GM19023 (cell line): ENCODE results near the gene MOB3A.
A peak's percentile ranks its signal among the peaks of the same experiment; 100 is the strongest.
"Not testable (repeated sequence)": the region's sequence is repeated elsewhere in the genome, so short reads cannot be mapped to it uniquely, and the experiment has no call there.

Source experiments
- ATAC-seq: cut with Tn5 transposase; IDR thresholded peaks from one replicate; pipeline ENCODE4 v1.9.1; 2021; ENCODE audit warnings: mild to moderate bottlenecking, moderate library complexity; ENCODE audit not compliant: unreplicated experiment

The MOB3A gene

DNA sequence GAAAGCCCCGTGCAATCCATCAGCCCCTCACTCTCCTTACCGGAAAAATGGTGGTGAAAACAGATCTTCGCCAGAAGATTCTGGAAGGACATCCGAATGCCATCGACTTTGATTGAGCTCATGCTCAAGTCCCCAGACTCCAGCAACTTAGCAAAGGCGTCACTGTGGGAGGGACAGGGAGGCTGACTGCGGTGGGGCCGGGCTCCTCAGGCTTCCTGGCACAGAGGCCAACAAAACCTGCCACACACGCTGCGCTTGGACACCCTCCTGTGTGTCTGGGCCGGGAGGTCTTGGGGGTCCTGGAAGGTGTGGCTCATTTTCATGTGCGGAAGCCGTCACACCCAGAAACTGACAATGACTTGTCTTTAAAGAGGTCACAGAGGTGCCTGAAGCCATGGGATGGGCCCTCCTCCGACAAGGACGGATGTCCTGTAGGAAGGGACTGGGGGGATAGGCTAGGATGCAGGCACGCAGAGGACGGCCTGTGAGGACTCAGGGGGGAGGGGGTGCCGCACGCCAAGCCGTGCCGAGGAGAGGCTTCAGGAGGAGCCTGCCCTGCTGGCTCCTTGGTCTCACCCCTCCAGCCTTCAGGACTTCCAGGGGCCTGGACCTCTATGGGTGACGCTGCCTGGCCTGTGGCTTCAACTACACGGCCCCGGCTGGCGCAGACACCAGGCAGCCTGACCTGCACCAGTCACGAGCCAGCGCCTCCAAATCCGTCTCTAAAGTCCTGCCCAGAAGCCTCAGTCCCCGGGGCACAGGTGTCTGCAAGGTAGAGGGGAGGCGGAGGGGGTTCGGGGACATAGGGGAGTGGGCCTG is 13.1 kb upstream of the MOB3A start:
- no peak for ATAC-seq

DNA sequence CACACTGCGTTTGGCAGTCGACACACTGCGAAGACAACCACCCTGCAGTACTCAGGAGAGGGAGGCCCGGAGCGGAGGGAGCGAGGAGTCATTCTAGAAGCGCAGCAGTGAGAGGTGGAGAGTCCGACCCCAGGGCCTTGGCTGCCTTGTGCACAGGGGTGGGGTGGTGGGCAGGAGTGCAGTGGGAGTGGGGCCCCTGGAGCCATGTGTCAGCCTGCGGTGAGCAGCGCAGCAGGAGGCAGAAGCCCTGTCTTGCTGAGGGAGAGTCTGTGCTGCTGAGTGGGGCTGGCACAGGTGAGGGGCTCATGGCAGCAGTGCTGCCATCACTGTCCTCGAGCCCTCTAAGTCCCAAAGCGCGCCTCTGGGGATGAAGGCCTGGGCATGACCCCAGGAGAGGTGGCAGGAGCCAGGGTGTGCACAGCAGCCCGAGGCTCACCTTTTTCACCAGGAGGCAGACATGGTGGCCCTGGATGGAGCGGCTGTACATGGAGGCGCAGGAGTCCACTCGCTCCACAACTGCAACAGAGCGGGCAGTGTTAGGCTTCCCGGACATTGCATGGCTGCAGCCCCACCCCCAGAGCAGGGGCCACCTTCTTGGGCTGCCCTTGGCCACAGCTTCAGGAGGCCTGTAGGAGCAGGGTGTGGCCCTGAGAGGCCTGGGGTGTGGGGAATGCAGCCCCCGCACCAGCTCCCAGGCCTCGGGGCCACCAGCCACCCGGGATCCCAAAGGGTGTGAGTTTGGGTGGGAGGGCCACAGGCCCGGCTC is 12.3 kb upstream of the MOB3A start:
- ATAC-seq: no peak

DNA sequence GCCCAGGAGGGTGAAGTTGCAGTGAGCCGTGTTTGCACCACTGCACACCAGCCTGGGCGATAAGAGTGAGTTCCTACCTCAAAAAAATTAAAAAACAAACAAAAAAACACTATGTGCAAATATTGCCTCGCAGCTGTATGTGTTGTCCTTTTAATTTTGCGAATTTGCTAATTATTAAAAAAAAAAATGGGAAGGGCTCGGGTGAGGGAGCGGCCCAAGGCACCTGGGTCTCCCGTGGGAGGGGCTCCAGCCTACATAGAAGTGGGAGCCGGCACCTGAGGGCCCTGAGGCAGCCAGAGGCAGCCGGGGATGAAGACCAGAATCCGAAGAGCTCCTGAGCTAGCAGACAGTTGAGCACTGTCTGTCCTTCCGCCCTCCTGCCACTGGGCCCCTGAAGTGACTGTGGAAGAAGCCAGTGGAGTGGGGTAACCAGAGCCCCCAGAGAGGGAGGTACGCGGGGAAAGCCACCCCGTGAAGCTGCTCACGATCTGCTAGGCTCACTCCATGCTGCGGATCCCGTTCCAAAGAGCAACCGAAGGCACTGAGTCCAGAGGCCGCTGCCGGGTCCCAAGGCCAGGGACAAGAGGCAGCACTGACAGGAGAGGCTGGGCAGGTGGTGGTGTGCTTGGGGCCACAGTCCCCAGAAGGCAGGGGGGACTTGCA is 7.0 kb upstream of the MOB3A start:
- ATAC-seq: no peak

DNA sequence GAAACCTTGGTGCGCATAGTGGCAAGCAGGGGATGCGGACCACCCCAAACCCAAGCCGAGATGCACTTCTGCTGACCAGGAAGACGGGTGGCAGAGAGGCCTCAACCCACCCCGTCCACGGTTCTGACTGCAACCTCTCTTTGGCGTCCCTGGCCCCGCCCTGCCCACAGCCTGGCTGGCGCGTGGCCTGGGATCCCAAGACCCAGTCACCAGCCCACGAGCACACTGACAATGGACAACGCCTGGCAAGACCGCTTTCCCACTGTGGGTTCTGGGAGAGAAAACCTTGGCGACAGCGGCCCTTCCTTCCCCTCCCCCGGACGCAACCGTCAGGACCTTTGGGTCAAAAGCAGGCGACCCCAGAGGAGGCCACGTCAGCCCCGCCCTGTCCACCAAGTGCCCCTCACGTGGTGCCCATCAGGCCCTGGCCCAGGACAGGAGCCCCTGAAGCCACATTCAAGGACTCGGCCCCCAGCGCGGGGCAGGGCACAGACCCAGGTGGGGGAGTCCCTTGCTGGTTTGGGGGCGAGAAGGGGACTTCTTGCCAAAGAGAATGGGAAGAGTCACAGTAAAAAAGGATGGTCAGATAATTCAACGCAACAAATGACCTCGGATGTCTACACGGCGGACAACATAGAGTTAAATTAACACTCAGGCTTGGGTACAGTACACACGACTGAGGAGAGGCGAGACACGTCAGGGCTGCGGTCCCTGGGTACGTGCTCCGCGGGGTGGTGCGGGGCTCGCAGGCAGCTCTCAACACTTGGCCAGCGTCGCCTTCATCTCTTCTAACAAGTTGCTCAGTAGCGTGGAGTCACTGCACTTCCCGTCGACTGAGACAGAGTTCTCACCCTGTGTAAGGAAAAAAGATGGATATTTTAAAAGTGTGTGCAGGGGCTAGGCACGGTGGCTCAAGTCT is 5.5 kb upstream of the MOB3A start:
- ATAC-seq: no peak

DNA sequence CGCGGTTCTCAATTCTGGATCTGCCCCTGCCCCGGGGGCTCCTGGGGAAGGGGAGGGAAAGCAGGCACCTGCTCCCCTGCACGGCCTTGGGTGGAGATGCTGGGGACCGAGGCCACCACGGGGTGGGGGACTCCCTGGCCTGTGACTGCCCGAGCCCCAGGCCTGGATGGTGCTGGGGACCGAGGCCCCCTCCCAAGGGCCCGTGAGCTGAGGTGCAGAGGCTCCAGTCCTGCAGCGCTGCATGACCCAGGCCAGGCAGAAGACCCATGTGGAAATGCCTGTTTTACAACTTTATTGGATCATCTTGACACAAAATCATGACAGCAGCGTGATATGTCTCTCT is 4.6 kb upstream of the MOB3A start:
- ATAC-seq: no peak

DNA sequence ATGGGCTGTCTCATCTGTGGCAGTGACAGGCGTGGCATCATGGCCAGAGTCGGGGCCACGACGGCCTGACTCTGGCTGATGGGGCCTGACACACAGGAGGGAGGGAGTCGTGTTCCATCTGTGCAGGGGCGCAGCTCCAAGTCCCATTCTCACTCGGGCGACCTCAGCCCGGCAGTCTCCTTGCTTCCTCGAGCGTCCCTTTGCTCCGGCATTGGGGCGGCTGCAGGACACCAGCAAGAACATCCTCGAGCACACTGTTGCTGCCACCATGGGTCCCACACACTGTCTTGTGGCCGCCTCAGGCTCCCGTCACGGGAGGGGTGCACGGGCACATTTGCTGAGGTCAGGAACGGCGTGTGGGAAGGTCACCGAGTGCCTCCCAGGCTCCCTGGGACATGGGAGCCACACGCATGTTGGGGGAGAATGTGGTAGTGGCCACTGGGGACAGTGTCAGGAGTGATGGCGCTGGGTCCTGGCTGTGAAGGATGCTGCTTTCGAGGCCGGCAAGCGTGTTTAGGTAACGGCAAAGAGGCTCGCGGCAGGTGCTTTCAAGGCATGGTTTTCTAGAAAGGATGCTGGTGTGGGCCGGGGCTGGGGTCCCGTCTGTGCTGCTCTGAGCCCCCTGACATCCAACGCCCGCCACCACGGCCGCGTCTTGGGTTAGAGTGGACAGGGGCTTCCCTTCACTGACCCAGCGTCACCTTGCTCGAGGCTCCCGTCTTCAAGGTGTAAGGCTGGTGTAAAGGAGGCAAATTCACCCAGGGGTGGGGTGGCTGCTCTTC is 4.0 kb upstream of the MOB3A start:
- ATAC-seq: no peak

DNA sequence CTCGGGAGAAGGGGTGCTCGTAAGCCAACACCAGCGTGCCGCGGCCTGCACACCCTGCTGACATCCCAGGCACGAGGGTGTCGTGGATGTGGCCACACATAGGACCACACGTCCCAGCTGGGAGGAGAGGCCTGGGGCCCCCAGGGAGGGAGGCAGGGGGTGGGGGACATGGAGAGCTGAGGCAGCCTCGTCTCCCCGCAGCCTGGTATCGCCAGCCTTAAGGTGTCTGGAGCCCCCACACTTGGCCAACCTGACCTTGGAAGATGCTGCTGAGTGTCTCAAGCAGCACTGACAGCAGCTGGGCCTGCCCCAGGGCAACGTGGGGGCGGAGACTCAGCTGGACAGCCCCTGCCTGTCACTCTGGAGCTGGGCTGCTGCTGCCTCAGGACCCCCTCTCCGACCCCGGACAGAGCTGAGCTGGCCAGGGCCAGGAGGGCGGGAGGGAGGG is 3.0 kb upstream of the MOB3A start:
- ATAC-seq: no peak

DNA sequence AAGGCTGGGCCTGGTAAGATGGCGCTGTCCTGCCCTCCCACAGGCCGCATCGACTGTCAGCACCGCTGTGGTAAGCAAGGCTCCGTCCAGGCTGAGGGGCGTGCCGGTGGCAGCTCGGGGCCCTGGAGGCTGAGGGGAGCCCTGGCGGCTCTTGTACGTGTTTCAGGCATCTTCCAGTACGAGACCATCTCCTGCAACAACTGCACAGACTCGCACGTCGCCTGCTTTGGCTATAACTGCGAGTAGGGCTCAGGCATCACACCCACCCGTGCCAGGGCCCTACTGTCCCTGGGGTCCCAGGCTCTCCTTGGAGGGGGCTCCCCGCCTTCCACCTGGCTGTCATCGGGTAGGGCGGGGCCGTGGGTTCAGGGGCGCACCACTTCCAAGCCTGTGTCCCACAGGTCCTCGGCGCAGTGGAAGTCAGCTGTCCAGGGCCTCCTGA is 1.8 kb upstream of the MOB3A start:
- no peak for ATAC-seq

DNA sequence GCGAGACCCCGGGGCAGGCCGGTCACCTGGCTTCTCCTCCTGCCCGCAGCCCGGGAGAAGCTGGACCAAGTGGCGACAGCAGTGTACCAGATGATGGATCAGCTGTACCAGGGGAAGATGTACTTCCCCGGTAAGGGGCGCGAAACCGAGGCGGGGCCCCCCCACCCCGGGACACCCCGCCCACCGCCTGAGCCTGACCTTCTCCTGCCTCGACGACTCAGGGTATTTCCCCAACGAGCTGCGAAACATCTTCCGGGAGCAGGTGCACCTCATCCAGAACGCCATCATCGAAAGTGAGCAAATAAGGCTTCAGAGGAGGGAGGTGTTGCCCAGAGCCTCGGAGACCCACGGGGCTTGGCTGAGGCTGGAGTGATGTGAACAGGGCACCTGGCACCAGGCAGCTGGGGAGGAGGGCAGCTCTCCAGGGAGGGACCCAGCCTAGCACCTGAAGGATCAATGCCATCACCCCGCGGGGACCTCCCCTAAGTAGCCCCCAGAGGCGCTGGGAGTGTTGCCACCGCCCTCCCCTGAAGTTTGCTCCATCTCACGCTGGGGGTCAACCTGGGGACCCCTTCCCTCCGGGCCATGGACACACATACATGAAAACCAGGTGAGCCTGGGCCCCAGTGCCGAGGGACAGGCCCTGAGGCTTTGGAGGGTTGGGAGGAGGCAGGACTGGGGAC is 1.2 kb upstream of the MOB3A start:
- no peak for ATAC-seq

DNA sequence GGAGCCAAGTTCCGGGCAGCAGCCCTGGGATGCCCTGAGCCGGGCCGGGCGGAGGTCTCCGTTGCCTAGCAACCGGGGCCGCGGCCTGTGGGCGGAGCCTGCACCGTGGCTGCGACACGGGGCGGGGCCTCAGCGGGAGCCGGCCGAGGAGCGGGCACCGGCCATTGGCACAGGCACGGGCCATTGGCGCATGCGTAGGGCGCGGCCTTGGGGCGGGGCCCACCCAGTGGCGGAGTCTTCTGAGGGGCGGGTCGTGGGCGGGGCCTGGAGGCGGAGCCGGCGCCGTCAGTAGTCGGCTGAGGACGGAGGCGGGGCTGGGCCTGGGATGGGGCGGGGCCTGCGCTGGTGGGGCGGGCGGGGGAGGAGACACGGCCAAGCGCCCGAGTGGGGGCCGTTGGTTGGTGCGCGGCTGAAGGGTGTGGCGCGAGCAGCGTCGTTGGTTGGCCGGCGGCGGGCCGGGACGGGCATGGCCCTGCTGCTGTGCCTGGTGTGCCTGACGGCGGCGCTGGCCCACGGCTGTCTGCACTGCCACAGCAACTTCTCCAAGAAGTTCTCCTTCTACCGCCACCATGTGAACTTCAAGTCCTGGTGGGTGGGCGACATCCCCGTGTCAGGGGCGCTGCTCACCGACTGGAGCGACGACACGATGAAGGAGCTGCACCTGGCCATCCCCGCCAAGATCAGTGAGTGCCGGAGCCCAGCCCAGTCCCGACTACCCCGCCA is 515 bp upstream of the MOB3A start, which contains the start of gene IZUMO4:
Gene IZUMO4 (plus strand): TSS at position 436 of the 723 bp plus-strand sequence. CDS start 31 bp downstream, at position 467.
- ATAC-seq: peak; percentile 65

DNA sequence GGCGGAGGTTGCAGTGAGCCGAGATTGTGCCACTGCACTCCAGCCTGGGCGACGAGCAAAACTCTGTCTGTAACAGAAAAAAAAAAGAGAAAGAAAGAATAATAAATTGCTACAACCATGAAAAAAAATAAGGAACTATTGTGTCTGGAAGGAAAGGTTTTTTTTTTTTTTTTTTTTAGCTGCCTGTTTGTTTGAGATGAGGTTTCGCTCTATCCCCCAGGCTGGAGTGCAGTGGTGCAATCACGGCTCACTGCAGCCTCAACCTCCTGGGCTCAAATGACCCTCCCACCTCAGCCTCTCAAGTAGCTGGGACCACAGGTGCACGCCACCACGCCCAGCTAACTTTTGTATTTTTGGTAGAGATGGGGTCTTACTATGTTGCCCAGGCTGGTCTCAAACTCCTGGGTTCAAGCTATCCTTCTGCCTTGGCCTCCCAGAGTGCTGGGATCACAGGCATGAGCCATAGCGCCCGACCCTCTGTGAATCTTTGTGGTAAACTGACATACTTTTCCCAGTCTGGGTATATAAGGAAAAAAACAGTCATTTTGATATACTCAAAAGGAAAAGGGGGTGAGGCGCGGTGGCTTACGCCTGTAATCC is 4.1 kb downstream of the MOB3A start:
- not testable (repeated sequence) for ATAC-seq

DNA sequence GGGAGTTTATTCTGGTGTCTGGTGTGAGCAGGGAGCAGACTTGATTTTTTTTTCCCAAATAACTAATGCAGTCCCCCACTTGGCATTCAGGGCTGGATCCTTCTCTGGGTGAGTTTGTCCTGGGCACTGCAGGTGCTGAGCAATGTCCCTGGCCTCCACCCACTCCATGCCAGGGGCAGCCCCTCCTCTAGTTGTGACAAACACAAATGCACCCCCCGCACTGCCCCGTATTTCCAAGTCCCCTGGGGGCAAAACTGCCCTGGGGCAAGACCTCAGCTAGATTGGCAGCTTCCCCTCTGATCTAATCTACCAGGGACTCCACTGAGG is 6.4 kb downstream of the MOB3A start:
- ATAC-seq: no peak

DNA sequence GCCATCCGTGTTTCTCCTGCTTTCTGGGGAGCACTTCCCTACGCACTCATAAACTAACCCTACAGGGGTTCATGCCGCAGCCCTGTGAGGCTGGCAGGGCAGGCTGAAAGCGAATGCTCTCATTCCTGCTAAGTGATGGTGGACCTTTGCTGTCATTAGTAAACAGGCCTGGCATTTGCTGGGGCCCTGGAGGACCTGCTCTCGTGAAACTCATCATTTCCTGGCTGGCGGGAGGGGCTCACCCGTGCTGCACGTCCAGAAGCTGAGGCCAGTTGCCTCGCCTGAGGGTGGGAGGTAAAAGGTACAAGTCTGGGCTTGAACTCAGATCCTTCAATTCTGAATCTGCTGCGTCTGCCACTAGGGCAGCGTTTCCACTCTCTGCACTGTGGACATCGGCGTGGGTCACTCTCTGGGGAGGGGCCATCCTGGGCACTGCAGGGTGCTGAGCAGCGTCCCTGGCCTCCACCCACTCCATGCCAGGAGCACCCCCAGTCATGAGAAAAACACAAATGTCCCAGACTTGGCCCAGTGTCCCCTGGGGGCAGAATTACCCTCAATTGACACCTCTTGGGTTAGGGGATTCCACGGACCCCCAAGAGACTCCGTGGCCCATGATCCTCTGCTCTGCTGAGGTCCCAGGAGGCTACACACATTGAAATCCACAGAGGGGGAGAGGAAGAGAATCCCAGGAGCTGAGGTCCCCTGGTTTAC is 7.0 kb downstream of the MOB3A start:
- no peak for ATAC-seq

DNA sequence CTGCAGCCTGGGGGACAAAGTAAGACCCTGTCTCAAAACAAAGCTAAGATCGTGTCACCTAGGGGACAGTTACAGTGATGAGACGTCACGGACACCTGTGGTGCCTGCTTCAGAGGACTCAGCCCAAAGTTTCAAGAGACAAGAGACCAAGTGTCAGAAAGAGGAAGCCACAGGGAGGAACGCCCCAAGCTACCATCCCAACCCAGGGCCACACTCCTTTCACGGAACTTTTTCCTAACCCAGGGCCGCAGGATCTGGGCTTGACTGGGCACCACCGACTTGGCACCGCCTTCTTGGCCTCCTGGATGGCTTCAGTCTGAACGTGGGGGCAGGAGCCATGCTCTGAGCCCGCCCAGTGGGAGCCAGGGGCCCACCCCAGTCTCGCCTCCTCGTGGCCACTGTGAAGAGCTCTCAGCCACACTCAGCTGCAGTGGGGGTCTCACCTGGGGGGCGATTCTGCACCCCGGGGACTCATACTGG is 8.5 kb downstream of the MOB3A start:
- no peak for ATAC-seq

DNA sequence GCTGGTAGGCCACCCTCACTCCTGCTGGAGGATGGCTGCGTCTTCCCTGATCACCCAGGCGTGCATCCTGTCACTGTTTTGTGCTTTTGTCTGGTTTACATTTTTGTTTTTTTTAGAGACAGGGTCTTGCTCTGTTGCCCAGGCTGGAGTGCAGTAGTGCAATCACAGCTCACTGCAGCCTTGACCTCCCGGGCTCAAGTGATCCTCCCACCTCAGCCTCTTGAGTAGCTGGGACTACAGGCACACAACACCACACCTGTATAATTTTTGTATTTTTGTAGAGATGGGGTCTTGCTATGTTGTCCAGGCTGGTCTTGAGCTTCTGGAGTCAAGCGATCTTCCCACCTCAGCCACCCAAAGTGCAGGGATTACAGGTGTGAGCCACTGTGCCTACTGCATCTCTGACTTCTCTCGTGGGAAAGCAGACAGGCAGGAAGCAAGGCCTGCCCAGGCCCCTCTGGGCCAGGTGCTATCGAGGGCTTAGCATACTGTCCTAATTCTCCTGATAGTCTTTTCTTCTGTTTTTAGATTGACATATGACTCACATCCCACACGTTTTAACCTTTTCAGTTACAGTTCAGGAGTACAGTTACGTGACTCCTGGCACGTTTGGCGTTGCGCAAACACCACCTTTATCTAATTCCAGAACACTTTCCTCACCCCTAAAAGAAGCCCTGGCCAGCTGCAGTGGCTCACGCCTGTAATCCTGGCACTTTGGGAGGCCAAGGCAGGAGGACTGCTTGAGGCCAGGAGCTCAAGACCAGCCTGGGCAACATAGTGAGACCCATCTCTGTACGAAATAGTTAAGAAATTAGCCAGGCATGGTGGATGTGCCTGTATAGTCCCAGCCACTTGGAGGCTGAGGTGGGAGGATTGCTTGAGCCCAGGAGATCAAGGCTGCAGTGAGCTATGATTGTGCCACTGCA is 9.2 kb downstream of the MOB3A start:
- ATAC-seq: not testable (repeated sequence)

DNA sequence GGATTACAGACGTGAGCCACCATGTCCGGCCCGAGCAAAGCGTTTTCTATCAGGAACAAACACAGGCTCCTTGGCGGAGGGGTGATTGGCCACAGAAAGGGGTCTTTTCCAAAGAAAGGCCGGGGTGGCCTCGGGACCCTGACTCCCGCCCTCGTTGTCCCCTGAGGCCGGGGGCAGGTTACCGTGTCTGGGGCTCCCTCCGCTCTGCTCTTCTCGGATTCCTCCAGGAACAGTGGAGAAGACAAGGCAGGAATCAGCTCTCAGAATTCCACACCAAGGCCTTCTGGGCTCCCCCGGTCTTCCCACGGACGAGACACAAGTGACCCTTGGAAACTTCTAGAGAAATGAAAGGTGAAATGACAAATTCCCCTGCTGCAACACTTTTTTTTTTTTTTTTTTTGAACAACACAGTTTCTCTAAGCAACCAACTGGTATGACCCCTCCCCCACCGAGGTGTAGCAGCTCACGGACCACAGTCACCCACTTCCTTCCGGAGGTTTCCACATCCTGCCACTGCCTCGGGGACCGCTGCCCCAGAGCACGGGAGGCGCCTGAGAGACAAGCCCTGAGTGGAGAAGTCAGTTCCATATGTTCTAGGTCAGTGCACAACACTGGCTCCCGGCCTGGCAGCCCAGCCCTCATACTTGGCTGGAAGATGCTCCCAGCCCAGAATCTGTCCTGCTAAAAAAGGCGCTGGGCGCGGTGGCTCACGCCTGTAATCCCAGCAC is 11.0 kb downstream of the MOB3A start:
- no peak for ATAC-seq
